ENCODE measurements around the gene MCF2L.

The MCF2L gene

GRCh38 chr13:112974671-112975070 lies 5.7 kb downstream of the MCF2L start:
- in situ Hi-C loops (cut with MboI; ENCODE audit: low sequenced_read_pairs, unreplicated experiment), result no loop called here
- no peak for DNase-seq (ENCODE audit: low spot score)
- no peak for TF ChIP-seq CTCF (IDR thresholded peaks at IDR 0.05; ENCODE audit: borderline replicate concordance, control extremely low read depth, extremely low read depth, insufficient read depth, missing control alignments)

GRCh38 chr13:112975401-112975939 lies 6.5 kb downstream of the MCF2L start:
- no peak for TF ChIP-seq CTCF (IDR thresholded peaks at IDR 0.05; ENCODE audit: borderline replicate concordance, control extremely low read depth, extremely low read depth, insufficient read depth, missing control alignments)
- no peak for DNase-seq (ENCODE audit: low spot score)
- in situ Hi-C loops (cut with MboI; ENCODE audit: low sequenced_read_pairs, unreplicated experiment), result no loop called here

GRCh38 chr13:112976526-112976925 lies 7.5 kb downstream of the MCF2L start:
- no peak for DNase-seq (ENCODE audit: low spot score)
- in situ Hi-C loops (cut with MboI; ENCODE audit: low sequenced_read_pairs, unreplicated experiment), result no loop called here
- no peak for TF ChIP-seq CTCF (IDR thresholded peaks at IDR 0.05; ENCODE audit: borderline replicate concordance, control extremely low read depth, extremely low read depth, insufficient read depth, missing control alignments)

GRCh38 chr13:112977091-112977490 lies 8.1 kb downstream of the MCF2L start:
- in situ Hi-C loops (cut with MboI; ENCODE audit: low sequenced_read_pairs, unreplicated experiment), result no loop called here
- no peak for DNase-seq (ENCODE audit: low spot score)
- TF ChIP-seq CTCF (IDR thresholded peaks at IDR 0.05; ENCODE audit: borderline replicate concordance, control extremely low read depth, extremely low read depth, insufficient read depth, missing control alignments), result no peak

GRCh38 chr13:112977525-112977924 lies 8.5 kb downstream of the MCF2L start:
- TF ChIP-seq CTCF (IDR thresholded peaks at IDR 0.05; ENCODE audit: borderline replicate concordance, control extremely low read depth, extremely low read depth, insufficient read depth, missing control alignments), result no peak
- in situ Hi-C loops (cut with MboI; ENCODE audit: low sequenced_read_pairs, unreplicated experiment), result no loop called here
- no peak for DNase-seq (ENCODE audit: low spot score)

GRCh38 chr13:112978561-112979405 lies 9.8 kb downstream of the MCF2L start:
- no peak for DNase-seq (ENCODE audit: low spot score)
- in situ Hi-C loops (cut with MboI; ENCODE audit: low sequenced_read_pairs, unreplicated experiment), result no loop called here
- TF ChIP-seq CTCF (IDR thresholded peaks at IDR 0.05; ENCODE audit: borderline replicate concordance, control extremely low read depth, extremely low read depth, insufficient read depth, missing control alignments), result no peak
